Measurements from ENCODE around the gene BAIAP2L2.

Gene BAIAP2L2

GRCh38 chr22:38104084-38104483, 6.4 kb downstream of the BAIAP2L2 start:
- H3K27ac ChIP-seq (replicated peaks), result no peak overlapping the region
- no peak overlapping the region for H3K4me3 ChIP-seq (replicated peaks; ENCODE audit: insufficient read depth, low read length)
- TF ChIP-seq REST (IDR thresholded peaks at IDR 0.05; ENCODE audit: insufficient replicate concordance, low read depth), result no peak
- TF ChIP-seq GABPA (IDR thresholded peaks at IDR 0.05; ENCODE audit: low read depth), result no peak
- TF ChIP-seq POLR2AphosphoS5 (IDR thresholded peaks at IDR 0.05; ENCODE audit: low read depth), result no peak
- no peak for TF ChIP-seq SPI1 (IDR thresholded peaks at IDR 0.05; ENCODE audit: borderline replicate concordance, low read depth)
- peak; percentile 63 for TF ChIP-seq CTCF (IDR thresholded peaks at IDR 0.05; ENCODE audit: insufficient read depth, low read length)
- DNase-seq (ENCODE audit: low read depth in 1 of 2, low spot score in 1 of 2), result peak; percentile 14 to 48
- no peaks in the 10 kb centered on the region for H3K27me3 ChIP-seq (ENCODE audit: insufficient read depth, poor library complexity, severe bottlenecking)

- H3K27ac ChIP-seq (replicated peaks), result no peak overlapping the region
- no peak overlapping the region for H3K4me3 ChIP-seq (replicated peaks; ENCODE audit: insufficient read depth, low read length)
- TF ChIP-seq POLR2AphosphoS5 (IDR thresholded peaks at IDR 0.05; ENCODE audit: low read depth) (no peak), CTCF (IDR thresholded peaks at IDR 0.05; ENCODE audit: insufficient read depth, low read length) (no peak), GABPA (IDR thresholded peaks at IDR 0.05; ENCODE audit: low read depth) (no peak), SPI1 (IDR thresholded peaks at IDR 0.05; ENCODE audit: borderline replicate concordance, low read depth) (no peak), REST (IDR thresholded peaks at IDR 0.05; ENCODE audit: insufficient replicate concordance, low read depth) (no peak)
- no peak for DNase-seq (ENCODE audit: low read depth in 1 of 2, low spot score in 1 of 2)
- H3K27me3 ChIP-seq (ENCODE audit: insufficient read depth, poor library complexity, severe bottlenecking), result no peaks in the 10 kb centered on the region
These were observed 6.8 kb downstream of the BAIAP2L2 start for GRCh38 chr22:38103641-38104040.

GRCh38 chr22:38098410-38099249, 11.9 kb downstream of the BAIAP2L2 start:
- TF ChIP-seq SPI1 (IDR thresholded peaks at IDR 0.05; ENCODE audit: borderline replicate concordance, low read depth) (no peak), REST (IDR thresholded peaks at IDR 0.05; ENCODE audit: insufficient replicate concordance, low read depth) (peak; percentile 22)
- H3K4me3 ChIP-seq (replicated peaks; ENCODE audit: insufficient read depth, low read length), result no peak overlapping the region
- no peak overlapping the region for H3K27ac ChIP-seq (replicated peaks)
- no peak for DNase-seq (ENCODE audit: low read depth in 1 of 2, low spot score in 1 of 2)
- H3K27me3 ChIP-seq (ENCODE audit: insufficient read depth, poor library complexity, severe bottlenecking), result no peaks in the 10 kb centered on the region

All from HL-60 (cell line).